Spleen (tissue), 7 donors: ENCODE measurements around the gene PLCH1.

Experiments used
- POLR2A ChIP-seq, 3 donors: fragments of 450-650 bp; IDR thresholded peaks; one replicate each; pipeline ENCODE4 v1.5.1; 2017; ENCODE audit warnings: antibody characterized with exemption in 3 of 3, mild to moderate bottlenecking in 1 of 3
- POLR2AphosphoS5 ChIP-seq, 3 donors: sonication (generic); formaldehyde crosslinking; IDR thresholded peaks; one replicate each; pipeline ENCODE4 v1.5.1; 2017; ENCODE audit warnings: antibody characterized with exemption in 3 of 3
- TF ChIP-seq, protein P1 (sequence below), 11 experiments: fragments of 200-600 bp in 7 of 11; fragments of 450-650 bp in 4 of 11; sonication (generic) in 4 of 11; IDR thresholded peaks in 8 of 11; conservative IDR thresholded peaks in 3 of 11; 1 replicate in 7 of 11; 2 replicates in 4 of 11; pipeline versions ENCODE4 v1.4.0 to v1.8.0; 2016 to 2021; ENCODE audit warnings: antibody characterized with exemption in 11 of 11, inconsistent platforms in 4 of 11, mild to moderate bottlenecking in 1 of 11
- donor health status: DM: no; HTN: no; CAD: no; lungs with moderate emphysema.
- donor health status: DM: no; HTN: no; CAD: no.
- donor health status: DM: no; HTN: no; CAD: no.

DNA sequence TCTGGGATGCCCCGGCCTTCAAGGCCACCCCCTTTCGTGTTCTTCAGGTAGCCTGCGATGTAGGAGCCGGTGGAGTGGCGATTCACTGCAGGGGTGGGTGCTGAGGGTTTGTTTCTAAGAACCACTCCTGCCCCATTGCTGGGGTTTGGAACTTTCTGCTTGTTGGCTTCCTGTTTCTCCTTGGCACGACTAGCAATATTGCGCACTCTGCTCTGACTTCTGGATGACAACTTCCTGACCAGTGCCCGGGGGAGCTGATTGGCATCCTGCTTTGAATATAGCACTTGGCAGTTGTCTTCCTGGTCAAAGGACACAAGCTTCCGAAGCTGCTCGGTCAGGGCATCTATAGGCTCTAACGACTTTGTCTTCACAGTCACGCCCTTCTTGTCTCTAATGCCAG is 263.8 kb downstream of the PLCH1 start:
- TF ChIP-seq, protein P1, sequence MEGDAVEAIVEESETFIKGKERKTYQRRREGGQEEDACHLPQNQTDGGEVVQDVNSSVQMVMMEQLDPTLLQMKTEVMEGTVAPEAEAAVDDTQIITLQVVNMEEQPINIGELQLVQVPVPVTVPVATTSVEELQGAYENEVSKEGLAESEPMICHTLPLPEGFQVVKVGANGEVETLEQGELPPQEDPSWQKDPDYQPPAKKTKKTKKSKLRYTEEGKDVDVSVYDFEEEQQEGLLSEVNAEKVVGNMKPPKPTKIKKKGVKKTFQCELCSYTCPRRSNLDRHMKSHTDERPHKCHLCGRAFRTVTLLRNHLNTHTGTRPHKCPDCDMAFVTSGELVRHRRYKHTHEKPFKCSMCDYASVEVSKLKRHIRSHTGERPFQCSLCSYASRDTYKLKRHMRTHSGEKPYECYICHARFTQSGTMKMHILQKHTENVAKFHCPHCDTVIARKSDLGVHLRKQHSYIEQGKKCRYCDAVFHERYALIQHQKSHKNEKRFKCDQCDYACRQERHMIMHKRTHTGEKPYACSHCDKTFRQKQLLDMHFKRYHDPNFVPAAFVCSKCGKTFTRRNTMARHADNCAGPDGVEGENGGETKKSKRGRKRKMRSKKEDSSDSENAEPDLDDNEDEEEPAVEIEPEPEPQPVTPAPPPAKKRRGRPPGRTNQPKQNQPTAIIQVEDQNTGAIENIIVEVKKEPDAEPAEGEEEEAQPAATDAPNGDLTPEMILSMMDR (IDR thresholded peaks at IDR 0.05 in 8 of 11, conservative IDR thresholded peaks at IDR 0.05 in 3 of 11), result no peak
- TF ChIP-seq POLR2AphosphoS5 (IDR thresholded peaks at IDR 0.05) (no peak), POLR2A (IDR thresholded peaks at IDR 0.05) (no peak)
